ENCODE results near the gene TMEM272. TPM values are rescaled to one million over a fixed set of nuclear protein-coding genes. Genes with fewer than 3 reads are reported as not detected.

The TMEM272 gene
- total RNA-seq, 4 donors from 2014 or later, result not detected

DNA sequence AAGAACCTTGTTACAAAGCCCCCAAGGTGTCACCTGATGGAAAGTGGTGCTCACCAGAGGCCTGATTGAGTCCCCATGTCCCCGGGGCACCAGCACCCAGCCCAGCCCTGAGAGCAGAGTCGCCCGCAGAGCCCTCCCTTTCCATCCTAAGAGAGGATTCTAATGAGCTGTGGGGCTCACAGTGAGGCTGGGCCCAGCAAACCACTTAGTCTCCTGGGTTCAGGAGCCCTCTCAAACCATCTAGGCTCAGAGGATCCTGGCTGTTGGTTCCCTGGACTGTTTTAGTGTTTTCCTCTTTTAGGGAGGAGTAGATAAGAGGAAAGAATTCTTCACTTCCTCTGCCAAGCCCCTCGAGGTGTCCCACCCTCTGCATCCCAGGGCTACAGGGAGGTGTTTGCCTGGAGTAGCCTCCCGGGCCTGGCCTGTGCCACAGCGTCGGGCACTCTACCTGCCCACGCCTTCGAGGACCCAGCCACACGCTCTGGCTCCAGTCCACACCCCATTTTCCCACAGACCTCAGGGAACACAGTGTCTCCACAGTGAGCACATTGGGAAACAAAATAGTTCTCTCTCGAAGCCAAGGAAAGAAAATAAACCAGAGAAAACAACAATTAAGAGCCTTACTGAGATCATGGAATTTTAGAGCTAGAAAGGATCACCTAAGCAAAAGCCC, 75.4 kb downstream of the TMEM272 start:
- no peaks in the 10 kb centered on the region for H3K9me3 ChIP-seq
- in situ Hi-C loops (cut with MboI; ENCODE audit: low pct_ligation_motif_present in 1 of 4, low pct_unique_long_range_greater_than_20kb in 1 of 4, low sequenced_read_pairs in 3 of 4) (no loop called here), intact Hi-C loops (cut with DNase I; ENCODE audit: low total_unique reads) (no loop called here)
- no peaks in the 10 kb centered on the region for H3K36me3 ChIP-seq
- no peak for DNase-seq
- H3K27me3 ChIP-seq, result no peaks in the 10 kb centered on the region
- 60 to 86% methylated on average over 1 to 11 of the region's 11 CpGs for WGBS, 2 donors (ENCODE audit: low coverage in 1 of 2)
- TF ChIP-seq POLR2AphosphoS5 (IDR thresholded peaks at IDR 0.05) (peak in 2 of 3 donors; percentile 39 to 57), POLR2A (IDR thresholded peaks at IDR 0.05) (no peak), EP300 (IDR thresholded peaks at IDR 0.05; ENCODE audit: low read depth) (no peak)
- TF ChIP-seq, protein P1, sequence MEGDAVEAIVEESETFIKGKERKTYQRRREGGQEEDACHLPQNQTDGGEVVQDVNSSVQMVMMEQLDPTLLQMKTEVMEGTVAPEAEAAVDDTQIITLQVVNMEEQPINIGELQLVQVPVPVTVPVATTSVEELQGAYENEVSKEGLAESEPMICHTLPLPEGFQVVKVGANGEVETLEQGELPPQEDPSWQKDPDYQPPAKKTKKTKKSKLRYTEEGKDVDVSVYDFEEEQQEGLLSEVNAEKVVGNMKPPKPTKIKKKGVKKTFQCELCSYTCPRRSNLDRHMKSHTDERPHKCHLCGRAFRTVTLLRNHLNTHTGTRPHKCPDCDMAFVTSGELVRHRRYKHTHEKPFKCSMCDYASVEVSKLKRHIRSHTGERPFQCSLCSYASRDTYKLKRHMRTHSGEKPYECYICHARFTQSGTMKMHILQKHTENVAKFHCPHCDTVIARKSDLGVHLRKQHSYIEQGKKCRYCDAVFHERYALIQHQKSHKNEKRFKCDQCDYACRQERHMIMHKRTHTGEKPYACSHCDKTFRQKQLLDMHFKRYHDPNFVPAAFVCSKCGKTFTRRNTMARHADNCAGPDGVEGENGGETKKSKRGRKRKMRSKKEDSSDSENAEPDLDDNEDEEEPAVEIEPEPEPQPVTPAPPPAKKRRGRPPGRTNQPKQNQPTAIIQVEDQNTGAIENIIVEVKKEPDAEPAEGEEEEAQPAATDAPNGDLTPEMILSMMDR (IDR thresholded peaks at IDR 0.05), result no peak
- no peak overlapping the region for H3K4me3 ChIP-seq
- peak overlapping the region in 2 of 4 donors; percentile 50 to 56 for H3K27ac ChIP-seq
- H3K4me1 ChIP-seq, result peaks cover 2 to 12% (median 4%) of the 10 kb centered on the region in 4 donors

DNA sequence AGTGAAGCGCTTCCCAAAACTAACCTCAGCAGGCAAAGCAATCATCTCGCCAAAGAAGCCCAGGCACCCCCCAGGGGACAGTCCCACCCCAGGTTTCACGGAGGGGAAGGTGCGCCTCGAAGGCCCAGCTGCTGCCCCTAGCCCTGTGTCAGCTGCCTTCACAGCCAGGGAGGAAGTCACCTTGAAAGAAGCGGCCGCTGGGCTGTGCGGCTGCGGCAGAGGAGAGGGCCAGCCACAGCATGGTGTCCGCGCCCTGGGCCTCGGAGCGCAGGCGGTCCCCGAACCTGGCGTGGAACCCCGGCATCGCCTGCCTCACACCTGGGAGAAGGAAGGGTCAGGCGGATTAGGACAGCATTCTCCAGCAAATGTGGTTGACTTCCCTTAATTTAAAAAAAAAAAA, 76.0 kb downstream of the TMEM272 start:
- Histone ChIP-seq H3K4me3 (no peak overlapping the region), H3K27ac (peak overlapping the region in 2 of 4 donors; percentile 50 to 56), H3K4me1 (peaks cover 6 to 18% (median 10%) of the 10 kb centered on the region in 4 donors), H3K9me3 (no peaks in the 10 kb centered on the region), H3K36me3 (no peaks in the 10 kb centered on the region), H3K27me3 (no peaks in the 10 kb centered on the region)
- DNase-seq, result no peak
- intact Hi-C loops (cut with DNase I; ENCODE audit: low total_unique reads) (no loop called here), in situ Hi-C loops (cut with MboI; ENCODE audit: low pct_ligation_motif_present in 1 of 4, low pct_unique_long_range_greater_than_20kb in 1 of 4, low sequenced_read_pairs in 3 of 4) (no loop called here)
- TF ChIP-seq POLR2A (IDR thresholded peaks at IDR 0.05) (no peak), POLR2AphosphoS5 (IDR thresholded peaks at IDR 0.05) (no peak), EP300 (IDR thresholded peaks at IDR 0.05; ENCODE audit: low read depth) (no peak)
- TF ChIP-seq, protein P1 (IDR thresholded peaks at IDR 0.05), result no peak
- WGBS, 2 donors (ENCODE audit: low coverage in 1 of 2), result 98% methylated on average over 19 of the region's 19 CpGs; no CpG with 5 or more reads in 1 of the 2 donors

DNA sequence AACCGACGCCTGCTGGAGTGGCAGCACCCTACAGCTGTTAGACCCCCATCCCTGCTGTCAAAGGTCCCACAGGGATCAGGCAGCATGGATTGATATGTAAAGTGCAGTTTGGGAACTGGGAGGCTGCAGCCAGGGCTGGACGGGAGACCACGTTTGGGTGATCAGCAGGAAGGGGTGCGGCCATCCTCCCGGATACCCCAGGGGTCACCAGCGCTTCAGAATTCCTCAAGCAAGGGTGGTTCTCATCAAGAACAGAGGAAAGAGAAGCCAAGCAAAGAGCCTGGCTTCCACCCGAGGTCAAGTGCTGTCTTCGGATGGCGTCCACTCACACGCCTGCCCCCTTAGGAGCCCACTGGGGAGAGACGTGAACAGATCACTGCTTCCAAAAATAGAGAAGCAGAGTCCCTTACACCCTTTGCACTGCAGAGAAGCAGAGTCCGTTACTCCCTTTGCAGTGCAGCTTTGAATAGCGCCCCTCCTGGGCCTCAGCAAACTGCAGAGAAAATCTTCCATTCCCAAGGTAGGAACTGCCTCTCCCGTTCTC, 76.5 kb downstream of the TMEM272 start:
- WGBS, 2 donors (ENCODE audit: low coverage in 1 of 2), result 92% methylated on average over 15 of the region's 15 CpGs; no CpG with 5 or more reads in 1 of the 2 donors

DNA sequence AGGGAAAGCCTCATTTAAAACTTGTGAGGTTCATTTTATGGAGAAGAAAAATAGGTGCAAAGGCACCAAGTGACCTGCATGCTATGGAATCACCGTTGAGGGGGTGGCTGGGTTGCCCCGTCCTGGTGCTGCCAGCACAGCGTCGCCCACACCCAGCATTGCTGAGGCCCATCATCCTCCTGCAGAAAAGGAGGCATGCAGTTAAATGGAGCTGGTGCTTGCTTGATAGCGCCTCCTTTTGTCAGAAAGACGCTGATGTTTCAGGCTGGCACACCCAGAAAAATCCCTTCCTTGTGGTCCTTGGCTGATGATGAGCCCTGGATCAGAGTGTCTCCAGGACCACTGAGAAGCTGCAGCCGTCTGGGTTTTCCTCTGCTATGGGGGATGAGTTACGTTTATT, 77.9 kb downstream of the TMEM272 start:
- DNase-seq, result no peak
- Histone ChIP-seq H3K4me1 (peaks cover 6 to 18% (median 10%) of the 10 kb centered on the region in 4 donors), H3K4me3 (no peak overlapping the region), H3K27ac (no peak overlapping the region), H3K9me3 (no peaks in the 10 kb centered on the region), H3K36me3 (no peaks in the 10 kb centered on the region), H3K27me3 (no peaks in the 10 kb centered on the region)
- in situ Hi-C loops (cut with MboI; ENCODE audit: low pct_ligation_motif_present in 1 of 4, low pct_unique_long_range_greater_than_20kb in 1 of 4, low sequenced_read_pairs in 3 of 4), result no loop called here
- 91 to 100% methylated on average over 6 to 8 of the region's 8 CpGs for WGBS, 2 donors (ENCODE audit: low coverage in 1 of 2)
- TF ChIP-seq, protein P1 (IDR thresholded peaks at IDR 0.05), result no peak
- TF ChIP-seq POLR2A (IDR thresholded peaks at IDR 0.05), result no peak
- intact Hi-C loops (cut with DNase I; ENCODE audit: low total_unique reads), result no loop called here

More for the DNA sequence above, 76.5 kb downstream of the TMEM272 start:
- Histone ChIP-seq H3K36me3 (no peaks in the 10 kb centered on the region), H3K9me3 (no peaks in the 10 kb centered on the region), H3K27me3 (no peaks in the 10 kb centered on the region), H3K4me1 (peaks cover 6 to 18% (median 10%) of the 10 kb centered on the region in 4 donors), H3K27ac (no peak overlapping the region), H3K4me3 (no peak overlapping the region)
- intact Hi-C loops (cut with DNase I; ENCODE audit: low total_unique reads), result no loop called here
- DNase-seq, result no peak
- in situ Hi-C loops (cut with MboI; ENCODE audit: low pct_ligation_motif_present in 1 of 4, low pct_unique_long_range_greater_than_20kb in 1 of 4, low sequenced_read_pairs in 3 of 4), result no loop called here
- TF ChIP-seq POLR2AphosphoS5 (IDR thresholded peaks at IDR 0.05) (no peak), EP300 (IDR thresholded peaks at IDR 0.05; ENCODE audit: low read depth) (no peak), POLR2A (IDR thresholded peaks at IDR 0.05) (no peak)
- TF ChIP-seq, protein P1 (IDR thresholded peaks at IDR 0.05), result no peak

All from transverse colon (tissue), 4 donors.